ENCODE results near the gene FUT8.

The FUT8 gene

DNA sequence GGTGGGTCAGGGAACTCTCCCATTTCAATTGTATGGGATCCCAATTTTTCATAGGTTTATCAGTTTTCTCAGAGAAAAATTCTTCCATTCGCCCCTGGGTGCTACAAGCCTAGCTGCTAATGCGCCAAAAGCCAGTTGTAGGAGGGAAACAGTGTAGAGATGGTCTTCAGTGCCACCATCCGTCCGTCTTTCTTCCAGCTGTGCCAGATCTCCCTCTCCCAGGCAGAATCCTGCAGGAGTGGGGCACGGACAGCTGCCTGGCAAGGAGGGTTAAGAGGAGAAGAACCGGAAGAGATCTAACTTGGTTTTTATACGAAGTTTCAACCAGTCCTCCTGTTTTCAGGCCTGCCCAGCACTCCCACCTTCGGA lies 38.9 kb upstream of the FUT8 start:
- POLR2A ChIA-PET (ENCODE audit: low non-redundant PET) = no interaction called here
- H3K27ac ChIP-seq = no peak overlapping the region
- DNase-seq (ENCODE audit: low spot score) = no peak
- TF ChIP-seq, protein P1, sequence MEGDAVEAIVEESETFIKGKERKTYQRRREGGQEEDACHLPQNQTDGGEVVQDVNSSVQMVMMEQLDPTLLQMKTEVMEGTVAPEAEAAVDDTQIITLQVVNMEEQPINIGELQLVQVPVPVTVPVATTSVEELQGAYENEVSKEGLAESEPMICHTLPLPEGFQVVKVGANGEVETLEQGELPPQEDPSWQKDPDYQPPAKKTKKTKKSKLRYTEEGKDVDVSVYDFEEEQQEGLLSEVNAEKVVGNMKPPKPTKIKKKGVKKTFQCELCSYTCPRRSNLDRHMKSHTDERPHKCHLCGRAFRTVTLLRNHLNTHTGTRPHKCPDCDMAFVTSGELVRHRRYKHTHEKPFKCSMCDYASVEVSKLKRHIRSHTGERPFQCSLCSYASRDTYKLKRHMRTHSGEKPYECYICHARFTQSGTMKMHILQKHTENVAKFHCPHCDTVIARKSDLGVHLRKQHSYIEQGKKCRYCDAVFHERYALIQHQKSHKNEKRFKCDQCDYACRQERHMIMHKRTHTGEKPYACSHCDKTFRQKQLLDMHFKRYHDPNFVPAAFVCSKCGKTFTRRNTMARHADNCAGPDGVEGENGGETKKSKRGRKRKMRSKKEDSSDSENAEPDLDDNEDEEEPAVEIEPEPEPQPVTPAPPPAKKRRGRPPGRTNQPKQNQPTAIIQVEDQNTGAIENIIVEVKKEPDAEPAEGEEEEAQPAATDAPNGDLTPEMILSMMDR (conservative IDR thresholded peaks at IDR 0.05; ENCODE audit: low read depth) = no peak
- CTCF ChIA-PET = interaction anchor here (0.6 to 1.7 kb wide), 3 partner anchors 24 to 584 kb away, joined by 3 read pairs; no protein-coding TSS in a partner anchor

DNA sequence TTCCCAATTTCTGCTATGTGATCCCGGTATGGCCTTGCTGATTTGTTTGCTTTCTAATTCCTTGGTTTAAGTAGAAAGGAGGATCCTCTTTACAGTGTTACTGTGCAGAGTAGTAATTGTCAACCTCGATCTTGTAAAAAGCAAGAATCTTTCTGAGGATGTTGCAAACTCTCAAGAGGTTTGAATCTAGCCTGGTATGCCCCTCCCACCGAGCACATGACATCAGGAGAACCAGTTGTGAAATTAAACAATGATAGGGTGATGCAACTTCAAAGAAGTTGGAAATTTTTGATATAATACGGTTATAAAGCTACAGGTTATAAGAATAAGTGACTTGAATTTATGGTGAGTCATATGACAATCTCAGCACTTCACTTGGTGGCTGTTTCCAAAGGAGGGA lies 35.0 kb upstream of the FUT8 start:
- DNase-seq (ENCODE audit: low spot score) = no peak
- CTCF ChIA-PET = interaction anchor here (0.6 kb wide), 1 partner anchor 208 kb away, joined by 3 read pairs; no protein-coding TSS in a partner anchor
- TF ChIP-seq, protein P1 (conservative IDR thresholded peaks at IDR 0.05; ENCODE audit: low read depth) = no peak
- no peak overlapping the region for H3K27ac ChIP-seq
- POLR2A ChIA-PET (ENCODE audit: low non-redundant PET) = no interaction called here

DNA sequence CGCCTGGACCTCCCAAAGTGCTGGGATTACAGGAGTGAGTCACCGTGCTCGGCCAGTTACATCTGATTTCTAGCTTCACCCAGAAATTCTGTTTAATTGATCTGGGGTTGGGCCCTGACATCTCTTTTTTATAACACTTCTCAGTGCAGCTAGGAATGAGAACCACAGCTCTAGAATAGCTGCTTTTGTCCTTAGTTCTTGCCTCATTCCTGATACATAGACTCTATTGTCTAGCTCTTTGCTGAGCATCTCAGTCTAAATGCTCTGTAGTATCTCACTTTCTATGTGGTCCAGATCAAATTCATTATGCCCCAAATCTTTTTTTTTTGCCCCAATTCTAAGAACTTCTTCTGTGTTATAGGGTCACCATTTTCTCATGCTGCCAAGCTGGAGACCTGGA lies 29.9 kb upstream of the FUT8 start:
- H3K27ac ChIP-seq = no peak overlapping the region
- CTCF ChIA-PET = interaction anchor here (0.5 kb wide), 1 partner anchor 146 kb away, joined by 4 read pairs; no protein-coding TSS in a partner anchor
- TF ChIP-seq, protein P1 (conservative IDR thresholded peaks at IDR 0.05; ENCODE audit: low read depth) = no peak
- POLR2A ChIA-PET (ENCODE audit: low non-redundant PET) = no interaction called here
- DNase-seq (ENCODE audit: low spot score) = no peak

DNA sequence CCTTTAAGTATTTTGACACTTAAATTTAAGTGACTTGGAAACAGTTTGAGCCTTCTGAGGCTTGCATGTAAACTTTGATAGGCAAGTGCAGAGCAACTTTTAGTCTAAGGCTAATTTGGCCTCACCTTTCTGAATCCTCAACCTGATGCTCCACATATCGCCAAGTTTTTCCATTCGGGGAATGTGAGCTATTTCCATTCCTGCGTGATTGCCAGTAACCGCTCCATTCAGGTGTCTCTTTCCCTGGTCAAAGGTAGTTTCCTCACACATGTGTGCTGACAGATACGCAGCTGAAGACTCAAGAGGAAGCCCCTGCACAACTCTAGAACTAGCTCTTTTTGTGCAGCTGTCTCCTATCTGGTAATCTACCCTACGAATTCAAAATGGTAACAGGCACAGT lies 25.4 kb upstream of the FUT8 start:
- TF ChIP-seq, protein P1 (conservative IDR thresholded peaks at IDR 0.05; ENCODE audit: low read depth) = no peak
- H3K27ac ChIP-seq = no peak overlapping the region
- ChIA-PET POLR2A (ENCODE audit: low non-redundant PET) (no interaction called here), CTCF (no interaction called here)
- no peak for DNase-seq (ENCODE audit: low spot score)

DNA sequence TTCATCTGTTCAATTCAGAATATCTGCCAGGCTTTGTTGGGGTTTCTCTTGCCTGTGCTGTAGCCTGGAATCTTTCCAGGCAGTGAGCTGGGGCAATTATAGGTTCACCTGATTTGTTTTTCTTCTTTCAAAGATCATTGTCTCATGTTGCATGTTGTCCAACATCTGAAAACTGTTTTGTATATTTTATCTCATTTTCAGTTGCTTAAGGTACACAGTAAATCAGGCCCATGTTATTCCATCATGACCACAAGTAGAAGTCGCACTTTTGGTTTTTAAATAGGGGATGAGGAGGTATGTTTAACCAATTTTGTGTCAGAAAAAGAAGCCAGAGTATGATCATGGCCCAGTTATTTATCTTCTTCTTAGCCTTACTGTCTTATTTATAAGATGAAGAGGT lies 24.9 kb upstream of the FUT8 start:
- no peak for DNase-seq (ENCODE audit: low spot score)
- TF ChIP-seq, protein P1 (conservative IDR thresholded peaks at IDR 0.05; ENCODE audit: low read depth) = no peak
- no peak overlapping the region for H3K27ac ChIP-seq
- POLR2A ChIA-PET (ENCODE audit: low non-redundant PET) = no interaction called here
- CTCF ChIA-PET = no interaction called here

DNA sequence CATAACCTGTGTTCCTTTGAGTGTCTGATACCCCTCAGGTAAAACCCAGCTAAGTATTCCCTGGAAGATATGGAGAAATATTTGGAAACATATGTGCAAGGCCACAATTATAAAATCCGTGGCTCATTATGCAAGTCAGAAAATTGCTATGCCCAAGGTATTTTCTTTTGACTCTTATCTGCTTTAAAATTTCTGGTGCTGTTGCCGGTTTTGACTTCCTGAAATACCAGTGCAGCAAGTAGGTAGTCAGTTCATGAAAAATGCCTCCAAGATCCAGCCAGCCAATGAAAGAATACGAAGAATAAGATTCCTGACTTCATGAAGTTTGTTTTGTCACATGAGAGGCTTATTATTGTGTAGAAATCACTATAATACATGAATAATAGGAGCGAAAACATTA lies 20.2 kb upstream of the FUT8 start:
- H3K27ac ChIP-seq = no peak overlapping the region
- ChIA-PET CTCF (no interaction called here), POLR2A (ENCODE audit: low non-redundant PET) (no interaction called here)
- TF ChIP-seq, protein P1 (conservative IDR thresholded peaks at IDR 0.05; ENCODE audit: low read depth) = no peak
- DNase-seq (ENCODE audit: low spot score) = no peak

Data from RWPE1 (cell line).